Stimulated activated CD8-positive, alpha-beta memory T cell treated with anti-CD3 and anti-CD28 coated beads, Interleukin-4, amount 100 ng/mL, for 4 hours (primary cell): ENCODE measurements around the gene THBD.

Source experiments
- DNase-seq, 2 donors: peaks; one replicate each; pipeline ENCODE4 v3.0.0-alpha.2; 2020; ENCODE audit warnings: low read depth in 2 of 2, low spot score in 1 of 2

Gene THBD

GRCh38 chr20:23013429-23013828 is 36.0 kb downstream of the THBD start:
- DNase-seq = no peak

- DNase-seq = no peak
Observed at GRCh38 chr20:23011008-23011721, 38.3 kb downstream of the THBD start.

GRCh38 chr20:23010096-23010495 is 39.4 kb downstream of the THBD start:
- DNase-seq = no peak

- no peak for DNase-seq
Observed at GRCh38 chr20:23009636-23010035, 39.8 kb downstream of the THBD start.

GRCh38 chr20:23008667-23009066 is 40.8 kb downstream of the THBD start:
- no peak for DNase-seq

GRCh38 chr20:23007886-23008655 is 41.4 kb downstream of the THBD start:
- no peak for DNase-seq

- no peak for DNase-seq
Observed at GRCh38 chr20:23007462-23007861, 42.0 kb downstream of the THBD start.

GRCh38 chr20:23005776-23006175 is 43.7 kb downstream of the THBD start:
- DNase-seq = no peak

- no peak for DNase-seq
Observed at GRCh38 chr20:23003881-23004460, 45.5 kb downstream of the THBD start.

GRCh38 chr20:23003077-23003635 is 46.3 kb downstream of the THBD start:
- DNase-seq = no peak

GRCh38 chr20:23002276-23002675 is 47.2 kb downstream of the THBD start:
- no peak for DNase-seq

GRCh38 chr20:23000232-23000947 is 49.1 kb downstream of the THBD start:
- no peak for DNase-seq

- DNase-seq = no peak
Observed at GRCh38 chr20:22999756-23000155, 49.7 kb downstream of the THBD start.

GRCh38 chr20:22998476-22998875 is 51.0 kb downstream of the THBD start:
- no peak for DNase-seq

GRCh38 chr20:22995923-22996322 is 53.5 kb downstream of the THBD start:
- DNase-seq = no peak
